Measurements from ENCODE around the gene DMC1.

DMC1 gene

DNA sequence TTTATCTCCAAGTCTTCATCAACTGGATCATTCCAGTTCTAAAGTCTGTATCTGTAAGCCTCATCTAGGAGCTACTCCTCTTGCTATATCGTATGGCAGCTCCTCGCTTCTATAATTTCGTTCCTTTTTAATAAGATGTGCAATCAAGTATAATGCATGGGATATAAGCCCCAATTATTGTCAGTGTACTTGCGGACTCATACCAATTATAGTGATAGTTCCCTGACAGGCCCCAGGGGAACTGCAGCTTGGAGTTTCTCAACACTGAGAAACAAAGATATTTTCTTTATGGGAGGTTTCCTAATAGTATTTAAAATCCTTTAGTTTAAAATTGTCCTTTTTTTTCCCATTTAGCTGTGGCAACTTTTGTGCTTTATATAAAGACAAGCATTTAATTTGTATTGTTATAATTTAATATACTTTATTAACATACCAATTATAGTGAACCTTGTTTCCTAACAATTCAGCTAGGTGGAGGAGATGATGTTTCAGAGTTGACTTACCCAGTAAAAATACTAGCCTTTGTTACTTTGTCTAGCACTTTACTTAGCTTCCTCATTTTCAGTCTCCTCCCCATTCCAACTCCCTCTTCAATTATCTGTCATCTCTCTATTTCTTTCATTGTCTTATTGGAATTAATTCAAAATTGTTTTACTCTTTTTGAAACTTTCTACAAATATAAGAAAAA is 38.6 kb downstream of the DMC1 start:
- Histone ChIP-seq H3K79me2 (ENCODE audit: low read length) (no peaks in the 10 kb centered on the region), H3K9me2 (replicated peaks; ENCODE audit: insufficient read depth, low read length) (no peaks in the 10 kb centered on the region), H3K4me3 (ENCODE audit: low read length) (no peak overlapping the region), H3K4me2 (ENCODE audit: low read depth, low read length) (no peak overlapping the region), H3K4me1 (ENCODE audit: low read length) (no peaks in the 10 kb centered on the region), H4K20me1 (ENCODE audit: insufficient read depth, low read length) (no peaks in the 10 kb centered on the region), H3K27ac (ENCODE audit: low read length) (no peak overlapping the region), H2AFZ (ENCODE audit: low read length) (no peak overlapping the region), H3F3A (ENCODE audit: insufficient read depth, low read length) (no peaks in the 10 kb centered on the region), H3K36me3 (replicated peaks; ENCODE audit: insufficient read depth, low read length) (no peaks in the 10 kb centered on the region), H3K27me3 (replicated peaks; ENCODE audit: insufficient read depth, low read length) (no peaks in the 10 kb centered on the region), H3K9ac (ENCODE audit: low read length) (no peak overlapping the region), H3K9me3 (replicated peaks; ENCODE audit: insufficient read depth, low read length) (no peaks in the 10 kb centered on the region)
- TF ChIP-seq, protein P1, sequence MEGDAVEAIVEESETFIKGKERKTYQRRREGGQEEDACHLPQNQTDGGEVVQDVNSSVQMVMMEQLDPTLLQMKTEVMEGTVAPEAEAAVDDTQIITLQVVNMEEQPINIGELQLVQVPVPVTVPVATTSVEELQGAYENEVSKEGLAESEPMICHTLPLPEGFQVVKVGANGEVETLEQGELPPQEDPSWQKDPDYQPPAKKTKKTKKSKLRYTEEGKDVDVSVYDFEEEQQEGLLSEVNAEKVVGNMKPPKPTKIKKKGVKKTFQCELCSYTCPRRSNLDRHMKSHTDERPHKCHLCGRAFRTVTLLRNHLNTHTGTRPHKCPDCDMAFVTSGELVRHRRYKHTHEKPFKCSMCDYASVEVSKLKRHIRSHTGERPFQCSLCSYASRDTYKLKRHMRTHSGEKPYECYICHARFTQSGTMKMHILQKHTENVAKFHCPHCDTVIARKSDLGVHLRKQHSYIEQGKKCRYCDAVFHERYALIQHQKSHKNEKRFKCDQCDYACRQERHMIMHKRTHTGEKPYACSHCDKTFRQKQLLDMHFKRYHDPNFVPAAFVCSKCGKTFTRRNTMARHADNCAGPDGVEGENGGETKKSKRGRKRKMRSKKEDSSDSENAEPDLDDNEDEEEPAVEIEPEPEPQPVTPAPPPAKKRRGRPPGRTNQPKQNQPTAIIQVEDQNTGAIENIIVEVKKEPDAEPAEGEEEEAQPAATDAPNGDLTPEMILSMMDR (IDR thresholded peaks at IDR 0.05; ENCODE audit: low read length), result no peak
- TF ChIP-seq EZH2 (optimal IDR thresholded peaks at IDR 0.05; ENCODE audit: low read depth, low read length) (no peak), EZH2phosphoT487 (IDR thresholded peaks at IDR 0.05; ENCODE audit: low read length) (no peak)
- no peak for DNase-seq

DNA sequence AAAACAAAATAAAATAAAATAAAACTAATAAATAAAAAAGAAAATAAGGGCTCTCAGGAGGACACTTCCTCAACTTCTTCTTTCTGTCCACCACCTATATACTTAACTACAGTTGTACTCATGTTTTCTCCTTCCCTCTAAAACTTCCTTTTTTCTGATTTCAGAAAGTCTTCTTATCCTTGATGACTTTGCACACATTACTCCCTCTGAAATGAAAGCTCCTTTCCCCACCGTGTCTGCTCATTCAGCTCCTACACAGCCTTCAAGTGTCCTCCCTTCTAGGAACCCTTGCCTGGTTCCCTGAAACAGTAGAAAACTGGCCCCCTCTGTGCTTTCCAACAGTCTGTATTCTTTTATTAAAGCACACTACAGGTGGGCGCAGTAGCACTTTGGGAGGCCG is 45.6 kb downstream of the DMC1 start:
- H3K27me3 ChIP-seq (replicated peaks; ENCODE audit: insufficient read depth, low read length), result no peaks in the 10 kb centered on the region
- H3K27ac ChIP-seq (ENCODE audit: low read length), result no peak overlapping the region
- H3K79me2 ChIP-seq (ENCODE audit: low read length), result no peaks in the 10 kb centered on the region
- no peaks in the 10 kb centered on the region for H3K9me2 ChIP-seq (replicated peaks; ENCODE audit: insufficient read depth, low read length)
- no peaks in the 10 kb centered on the region for H3K36me3 ChIP-seq (replicated peaks; ENCODE audit: insufficient read depth, low read length)
- no peak overlapping the region for H3K4me3 ChIP-seq (ENCODE audit: low read length)
- TF ChIP-seq, protein P1 (IDR thresholded peaks at IDR 0.05; ENCODE audit: low read length), result no peak
- TF ChIP-seq EZH2phosphoT487 (IDR thresholded peaks at IDR 0.05; ENCODE audit: low read length) (no peak), EZH2 (optimal IDR thresholded peaks at IDR 0.05; ENCODE audit: low read depth, low read length) (no peak)
- H3K4me2 ChIP-seq (ENCODE audit: low read depth, low read length), result no peak overlapping the region
- H3K9ac ChIP-seq (ENCODE audit: low read length), result no peak overlapping the region
- no peaks in the 10 kb centered on the region for H3F3A ChIP-seq (ENCODE audit: insufficient read depth, low read length)
- no peaks in the 10 kb centered on the region for H3K4me1 ChIP-seq (ENCODE audit: low read length)
- no peaks in the 10 kb centered on the region for H4K20me1 ChIP-seq (ENCODE audit: insufficient read depth, low read length)
- no peaks in the 10 kb centered on the region for H3K9me3 ChIP-seq (replicated peaks; ENCODE audit: insufficient read depth, low read length)
- H2AFZ ChIP-seq (ENCODE audit: low read length), result no peak overlapping the region
- no peak for DNase-seq

DNA sequence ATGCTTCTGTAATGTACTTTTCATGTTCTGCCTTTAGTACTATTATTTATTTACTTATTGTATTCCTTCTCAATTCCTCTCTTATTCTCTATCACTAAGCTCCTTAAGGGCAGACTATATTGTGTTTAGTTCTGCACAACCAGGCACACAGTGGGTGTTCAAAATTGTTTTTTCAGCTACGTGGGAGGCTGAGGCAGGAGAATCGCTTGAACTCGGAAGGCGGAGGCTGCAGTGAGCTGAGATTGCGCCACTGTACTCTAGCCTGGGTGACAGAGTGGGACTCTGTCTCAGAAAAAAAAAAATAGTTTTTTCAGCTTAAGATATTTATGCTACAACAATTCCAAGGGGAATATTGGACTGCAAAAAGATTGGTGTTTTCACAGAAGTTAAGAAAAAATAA is 46.5 kb downstream of the DMC1 start:
- no peaks in the 10 kb centered on the region for H3K4me1 ChIP-seq (ENCODE audit: low read length)
- H3K79me2 ChIP-seq (ENCODE audit: low read length), result no peaks in the 10 kb centered on the region
- H3K9me3 ChIP-seq (replicated peaks; ENCODE audit: insufficient read depth, low read length), result no peaks in the 10 kb centered on the region
- H3K36me3 ChIP-seq (replicated peaks; ENCODE audit: insufficient read depth, low read length), result no peaks in the 10 kb centered on the region
- no peaks in the 10 kb centered on the region for H4K20me1 ChIP-seq (ENCODE audit: insufficient read depth, low read length)
- H3K4me2 ChIP-seq (ENCODE audit: low read depth, low read length), result no peak overlapping the region
- H2AFZ ChIP-seq (ENCODE audit: low read length), result no peak overlapping the region
- H3K27me3 ChIP-seq (replicated peaks; ENCODE audit: insufficient read depth, low read length), result no peaks in the 10 kb centered on the region
- no peak for DNase-seq
- H3K9me2 ChIP-seq (replicated peaks; ENCODE audit: insufficient read depth, low read length), result no peaks in the 10 kb centered on the region
- H3K27ac ChIP-seq (ENCODE audit: low read length), result no peak overlapping the region
- H3F3A ChIP-seq (ENCODE audit: insufficient read depth, low read length), result no peaks in the 10 kb centered on the region
- no peak overlapping the region for H3K4me3 ChIP-seq (ENCODE audit: low read length)
- no peak overlapping the region for H3K9ac ChIP-seq (ENCODE audit: low read length)
- TF ChIP-seq EZH2phosphoT487 (IDR thresholded peaks at IDR 0.05; ENCODE audit: low read length), result no peak
- TF ChIP-seq, protein P1 (IDR thresholded peaks at IDR 0.05; ENCODE audit: low read length), result no peak
- no peak for TF ChIP-seq EZH2 (optimal IDR thresholded peaks at IDR 0.05; ENCODE audit: low read depth, low read length)
